H1 (cell line): ENCODE measurements around the gene GPC6. TPM values are rescaled to one million over a fixed set of nuclear protein-coding genes. Genes with fewer than 3 reads are reported as not detected.

Experiments used
- CTCF ChIA-PET: fragments of 300-600 bp; sonication (Branson Sonifier 250); formaldehyde crosslinking; loops from one replicate; lab custom pipeline; 2021; ENCODE audit not compliant: partially characterized antibody; lab: Charles Lee
- POLR2A ChIA-PET: fragments of 300-600 bp; sonication (Branson Sonifier 250); formaldehyde crosslinking; loops from one replicate; lab custom pipeline; 2021; ENCODE audit warnings: inconsistent platforms; ENCODE audit not compliant: partially characterized antibody; lab: Charles Lee
- DNase-seq, 2 experiments: peaks; one replicate each; pipeline versions ENCODE4 v3.0.0 to v3.0.0-alpha.2; 2010 to 2022; ENCODE audit warnings: low spot score in 2 of 2, low read depth in 1 of 2, mixed read lengths in 1 of 2
- FAIRE-seq: peaks from 2 replicates; lab custom pipeline; 2011; peaks lifted over from hg19 to GRCh38; lab: Jason Lieb, UNC
- H2AFZ ChIP-seq: 2 replicates; pipeline ENCODE4 v1.8.1; 2012; ENCODE audit warnings: low read length, inconsistent platforms
- H2AK5ac ChIP-seq: 2 replicates; pipeline ENCODE4 v1.6.1; 2013; ENCODE audit warnings: low read depth, low read length
- H2BK120ac ChIP-seq: replicated peaks from 2 replicates; pipeline ENCODE3; 2013; ENCODE audit warnings: low read depth, low read length, inconsistent platforms
- H2BK12ac ChIP-seq: 2 replicates; pipeline ENCODE4 v1.6.1; 2013; ENCODE audit warnings: low read depth, low read length
- H2BK15ac ChIP-seq: 2 replicates; pipeline ENCODE4 v1.6.1; 2013; ENCODE audit warnings: low read length
- H2BK20ac ChIP-seq: 2 replicates; pipeline ENCODE4 v1.6.1; 2013; ENCODE audit warnings: low read length
- H2BK5ac ChIP-seq: 2 replicates; pipeline ENCODE4 v1.6.1; 2013; ENCODE audit warnings: low read depth, low read length
- H3K14ac ChIP-seq: 2 replicates; pipeline ENCODE4 v1.6.1; 2013; ENCODE audit warnings: inconsistent platforms; ENCODE audit not compliant: insufficient read length
- H3K18ac ChIP-seq: 2 replicates; pipeline ENCODE4 v1.6.1; 2013; ENCODE audit warnings: low read length; ENCODE audit errors: extremely low read depth
- H3K23ac ChIP-seq: 2 replicates; pipeline ENCODE4 v1.6.1; 2013; ENCODE audit warnings: inconsistent platforms; ENCODE audit not compliant: insufficient read length
- H3K23me2 ChIP-seq: 2 replicates; pipeline ENCODE4 v1.6.1; 2013; ENCODE audit warnings: low read depth, low read length
- H3K27ac ChIP-seq: 2 replicates; pipeline ENCODE4 v1.6.1; 2011; ENCODE audit warnings: low read depth, low read length, inconsistent platforms
- H3K27me3 ChIP-seq, 4 experiments: replicated peaks in 1 of 4; 1 replicate in 1 of 4; 2 replicates in 3 of 4; pipeline versions ENCODE4 v1.6.1 to v1.8.1; 2011 to 2013; ENCODE audit warnings: low read length in 3 of 4, mild to moderate bottlenecking in 3 of 4, inconsistent platforms in 2 of 4, mixed read lengths in 2 of 4, moderate library complexity in 1 of 4; ENCODE audit not compliant: control insufficient read depth in 3 of 4, insufficient read depth in 3 of 4; ENCODE audit errors: extremely low read depth in 1 of 4
- H3K36me3 ChIP-seq, 4 experiments: 2 replicates each; pipeline versions ENCODE4 v1.6.1 to v1.8.1; 2011 to 2013; ENCODE audit warnings: mild to moderate bottlenecking in 4 of 4, low read length in 3 of 4, moderate library complexity in 2 of 4, control low read depth in 1 of 4, inconsistent platforms in 1 of 4; ENCODE audit not compliant: insufficient read depth in 4 of 4, control insufficient read depth in 2 of 4
- H3K4ac ChIP-seq: replicated peaks from 2 replicates; pipeline ENCODE3; 2013; ENCODE audit warnings: low read length, low read depth, mixed read lengths, inconsistent platforms; ENCODE audit not compliant: insufficient read length
- H3K4me1 ChIP-seq, 4 experiments: replicated peaks in 1 of 4; 1 replicate in 1 of 4; 2 replicates in 3 of 4; pipeline versions ENCODE4 v1.6.1 to v1.8.1; 2011 to 2013; ENCODE audit warnings: low read length in 3 of 4, inconsistent platforms in 2 of 4, mixed read lengths in 1 of 4; ENCODE audit not compliant: insufficient read depth in 4 of 4, control insufficient read depth in 3 of 4
- H3K4me2 ChIP-seq, 2 experiments: 2 replicates each; pipeline versions ENCODE4 v1.6.1 to v1.8.1; 2011 to 2013; ENCODE audit warnings: low read depth in 2 of 2, low read length in 2 of 2, control low read depth in 1 of 2, inconsistent platforms in 1 of 2, mild to moderate bottlenecking in 1 of 2; ENCODE audit not compliant: insufficient read depth in 1 of 2
- H3K4me3 ChIP-seq, 4 experiments: fragments of 200-600, 300-600 bp in 1 of 4; sonication (generic), shearing (Covaris generic), sonication (Bioruptor Twin) in 1 of 4; 2 replicates each; pipeline versions ENCODE4 v1.5.1 to v1.8.1; 2011 to 2016; ENCODE audit warnings: low read length in 4 of 4, low read depth in 3 of 4, control low read depth in 2 of 4, inconsistent platforms in 2 of 4, mild to moderate bottlenecking in 2 of 4, mixed read lengths in 1 of 4, moderate library complexity in 1 of 4; ENCODE audit not compliant: insufficient read depth in 2 of 4; ENCODE audit errors: extremely low read depth in 1 of 4
- H3K56ac ChIP-seq: replicated peaks from 2 replicates; pipeline ENCODE3; 2013; ENCODE audit warnings: low read depth, mild to moderate bottlenecking, mixed read lengths, low read length, inconsistent platforms; ENCODE audit not compliant: insufficient read length
- H3K79me1 ChIP-seq: 2 replicates; pipeline ENCODE4 v1.6.1; 2013; ENCODE audit warnings: low read depth, low read length, control low read depth
- H3K79me2 ChIP-seq, 2 experiments: 2 replicates each; pipeline versions ENCODE4 v1.6.1 to v1.8.1; 2012 to 2013; ENCODE audit warnings: low read length in 2 of 2, mild to moderate bottlenecking in 2 of 2, inconsistent platforms in 1 of 2; ENCODE audit not compliant: insufficient read depth in 2 of 2, control insufficient read depth in 1 of 2
- H3K9ac ChIP-seq, 4 experiments: replicated peaks in 1 of 4; 1 replicate in 1 of 4; 2 replicates in 3 of 4; pipeline versions ENCODE4 v1.6.1 to v1.8.1; 2011 to 2013; ENCODE audit warnings: low read depth in 3 of 4, low read length in 3 of 4, control low read depth in 2 of 4, mild to moderate bottlenecking in 2 of 4, moderate library complexity in 2 of 4, inconsistent platforms in 1 of 4; ENCODE audit errors: extremely low read depth in 1 of 4
- H3K9me3 ChIP-seq, 2 experiments: 2 replicates each; pipeline versions ENCODE4 v1.6.1 to v1.8.1; 2012 to 2013; ENCODE audit warnings: mild to moderate bottlenecking in 2 of 2, moderate library complexity in 2 of 2, control low read depth in 1 of 2, inconsistent platforms in 1 of 2, low read depth in 1 of 2, low read length in 1 of 2, mixed read lengths in 1 of 2; ENCODE audit not compliant: insufficient read depth in 2 of 2
- H4K20me1 ChIP-seq, 2 experiments: replicated peaks in 1 of 2; 2 replicates each; pipeline versions ENCODE3 to v1.8.1; 2011 to 2013; ENCODE audit warnings: inconsistent platforms in 2 of 2, low read length in 2 of 2, mild to moderate bottlenecking in 1 of 2; ENCODE audit not compliant: insufficient read depth in 2 of 2, control insufficient read depth in 1 of 2
- H4K5ac ChIP-seq: 2 replicates; pipeline ENCODE4 v1.6.1; 2013; ENCODE audit warnings: low read length, low read depth, mixed read lengths, inconsistent platforms; ENCODE audit not compliant: insufficient read length
- H4K8ac ChIP-seq: 2 replicates; pipeline ENCODE4 v1.8.0; 2013; ENCODE audit warnings: mild to moderate bottlenecking, moderate library complexity, low read length, inconsistent platforms; ENCODE audit not compliant: insufficient read depth; ENCODE audit errors: extremely low read depth
- H4K91ac ChIP-seq: replicated peaks from 2 replicates; pipeline ENCODE3; 2013; ENCODE audit warnings: low read length, mixed read lengths, inconsistent platforms; ENCODE audit not compliant: insufficient read length
- ATF2 ChIP-seq: IDR thresholded peaks from 2 replicates; pipeline ENCODE4 v1.6.1; 2012; ENCODE audit warnings: low read length, inconsistent platforms
- NANOG ChIP-seq: IDR thresholded peaks from 2 replicates; pipeline ENCODE4 v1.6.1; 2011; ENCODE audit warnings: low read length, low read depth, mild to moderate bottlenecking, inconsistent platforms; ENCODE audit not compliant: insufficient read depth, poor library complexity, severe bottlenecking
- WGBS, 2 experiments: shearing (Covaris generic) in 1 of 2; methylation state at CpG; one replicate each; pipeline versions ENCODE4 v1.1.6 to v1.1.7; 2013 to 2015; ENCODE audit warnings: low lambda C conversion rate in 2 of 2, mixed read lengths in 2 of 2, inconsistent platforms in 1 of 2, low coverage in 1 of 2, missing lambda C conversion rate in 1 of 2; ENCODE audit not compliant: insufficient replicate concordance in 2 of 2, insufficient coverage in 1 of 2, insufficient read length in 1 of 2; ENCODE audit errors: extremely low coverage in 1 of 2, missing lambda C conversion rate in 1 of 2; 5-methylcytosine and 5-hydroxymethylcytosine counted together
- polyA plus RNA-seq, 7 experiments: library from polyadenylated mRNA; depleted of rRNA in 3 of 7; stranded (reverse) in 5 of 7; unstranded in 2 of 7; fragments of >200 nt in 5 of 7; fragments of 200-250 nt in 2 of 7; gene quantifications; 1 replicate in 5 of 7; 2 replicates in 1 of 7; 4 replicates in 1 of 7; pipeline versions ENCODE4 v1.2.1 to v1.2.3, GENCODE V29; 2011 to 2013; ENCODE audit warnings: missing spikeins in 2 of 7, mixed read lengths in 2 of 7
- total RNA-seq: library from RNA; stranded (reverse); fragmentation: NEBNext Ultra II Directional; extraction: Animal tissue kit (Norgen Biotek cat#: 25700); gene quantifications from 2 replicates; pipeline ENCODE4 v1.2.1, GENCODE V29; 2021

GPC6 gene
- total and polyA plus RNA-seq, 2 of the 8 experiments (the other 6 are each of a cell fraction or from before 2014, with no cell fraction given), result 5.4 to 12.0 TPM

GRCh38 chr13:93413972-93414717 lies 187.5 kb downstream of the GPC6 start:
- POLR2A ChIA-PET, result no interaction called here
- no peak overlapping the region for H3K23ac ChIP-seq
- H3K9ac ChIP-seq, result no peak overlapping the region
- H2BK12ac ChIP-seq, result no peak overlapping the region
- 73% methylated on average over 8 of the region's 8 CpGs; no CpG with 5 or more reads in 1 of the 2 experiments for WGBS, 2 experiments
- no peak overlapping the region for H3K4me2 ChIP-seq
- H3K23me2 ChIP-seq, result no peaks in the 10 kb centered on the region
- peaks cover 0 to 2% of the 10 kb centered on the region in 2 experiments; a peak in 1 of 4 replicates for H3K79me2 ChIP-seq
- H3K4me3 ChIP-seq, result no peak overlapping the region
- H3K27ac ChIP-seq, result no peak overlapping the region
- H3K4ac ChIP-seq, result no peak overlapping the region
- no peak overlapping the region for H3K14ac ChIP-seq
- peaks cover 0 to 4% (median 0%) of the 10 kb centered on the region in 4 experiments; a peak in 2 of 7 replicates for H3K4me1 ChIP-seq
- no peak overlapping the region for H2BK120ac ChIP-seq
- no peak overlapping the region for H3K56ac ChIP-seq
- H4K20me1 ChIP-seq, result no peaks in the 10 kb centered on the region
- no peaks in the 10 kb centered on the region for H3K9me3 ChIP-seq
- no peak overlapping the region for H4K8ac ChIP-seq
- H2AK5ac ChIP-seq, result no peak overlapping the region
- H2BK5ac ChIP-seq, result no peak overlapping the region
- TF ChIP-seq ATF2 (no peak), NANOG (peak; percentile 27)
- TF ChIP-seq, all 59 proteins: peak for 1
- FAIRE-seq, result peak; percentile 77
- DNase-seq, result no peak
- Histone ChIP-seq H4K5ac (no peak overlapping the region), H2AFZ (no peak overlapping the region), H3K36me3 (no peaks in the 10 kb centered on the region), H3K79me1 (no peaks in the 10 kb centered on the region), H3K18ac (no peak overlapping the region), H3K27me3 (no peaks in the 10 kb centered on the region), H2BK20ac (no peak overlapping the region), H2BK15ac (0 out of 2 replicates have a peak overlapping the region, but pooled peaks have one; percentile 22), H4K91ac (no peak overlapping the region)
- CTCF ChIA-PET, result no interaction called here
